A549 (cell line): ENCODE data around the gene TBC1D22A. TPM values are rescaled to one million over a fixed set of nuclear protein-coding genes. Genes with fewer than 3 reads are reported as not detected.

ENCODE experiments used
- ATAC-seq, 2 experiments: fragments of 200-7000 bp in 1 of 2; fragments of >200 bp in 1 of 2; cut with Nextera tagmentation in 1 of 2; cut with Tn5 transposase in 1 of 2; 3 replicates each; pipeline versions ENCODE4 v1.8.0 to v1.9.1; 2018 to 2020; ENCODE audit warnings: mild to moderate bottlenecking in 1 of 2, moderate library complexity in 1 of 2
- CTCF ChIA-PET: fragments of 300-600 bp; sonication (Branson Sonifier 250); formaldehyde crosslinking; extraction: SDS; loops from one replicate; lab custom pipeline; 2021; ENCODE audit warnings: antibody characterized with exemption, inconsistent platforms; lab: Yijun Ruan, JAX
- POLR2A ChIA-PET: fragments of 350-600 bp; formaldehyde crosslinking; extraction: SDS; loops from one replicate; lab custom pipeline; 2021; ENCODE audit warnings: antibody characterized with exemption, inconsistent platforms; lab: Yijun Ruan, JAX
- DNase-seq, 2 experiments: peaks; one replicate each; pipeline versions ENCODE4 v3.0.0 to v3.0.0-alpha.2; 2011 to 2016; ENCODE audit warnings: low read depth in 1 of 2, low spot score in 1 of 2
- FAIRE-seq: peaks from 2 replicates; lab custom pipeline; 2011; peaks lifted over from hg19 to GRCh38; lab: Jason Lieb, UNC
- H3K27ac ChIP-seq, 2 experiments: fragments of >200 bp; sonication (Bioruptor Twin); formaldehyde crosslinking; 3 replicates each; pipeline ENCODE4 v1.5.1; 2016 to 2017
- H3K4me1 ChIP-seq: fragments of >200 bp; sonication (Bioruptor Twin); formaldehyde crosslinking; 3 replicates; pipeline ENCODE4 v1.6.1; 2016
- H3K4me2 ChIP-seq: fragments of >200 bp; sonication (Bioruptor Twin); formaldehyde crosslinking; 3 replicates; pipeline ENCODE4 v1.6.1; 2016
- H3K4me3 ChIP-seq: fragments of >200 bp; sonication (Bioruptor Twin); formaldehyde crosslinking; 3 replicates; pipeline ENCODE4 v1.5.1; 2016
- H3K9me3 ChIP-seq: fragments of >200 bp; sonication (Bioruptor Twin); formaldehyde crosslinking; 3 replicates; pipeline ENCODE4 v1.6.1; 2016
- CHD4 ChIP-seq: fragments of 200-600 bp; sonication (generic); IDR thresholded peaks from 2 replicates; pipeline ENCODE4 v1.6.1; 2016; ENCODE audit warnings: antibody characterized with exemption, mild to moderate bottlenecking, borderline replicate concordance
- ESRRA ChIP-seq: fragments of 150-350 bp; IDR thresholded peaks from 2 replicates; pipeline ENCODE4 v1.6.1; 2014; ENCODE audit warnings: mild to moderate bottlenecking, low read length, borderline replicate concordance
- JUN ChIP-seq, 2 experiments: fragments of >200 bp; sonication (Bioruptor Twin); formaldehyde crosslinking; IDR thresholded peaks; 2 replicates in 1 of 2; 3 replicates in 1 of 2; pipeline ENCODE4 v1.6.1; 2016 to 2017
- JUNB ChIP-seq: fragments of >200 bp; sonication (Bioruptor Twin); formaldehyde crosslinking; IDR thresholded peaks from 2 replicates; pipeline ENCODE4 v1.6.1; 2016
- KDM1A ChIP-seq: fragments of 200-600 bp; sonication (generic); IDR thresholded peaks from 2 replicates; pipeline ENCODE4 v1.6.1; 2016; ENCODE audit warnings: low read depth, mild to moderate bottlenecking
- MAZ ChIP-seq: fragments of 150-350 bp; IDR thresholded peaks from 2 replicates; pipeline ENCODE4 v1.6.1; 2014; ENCODE audit warnings: antibody characterized with exemption, low read depth, low read length, borderline replicate concordance
- NFE2L2 ChIP-seq: fragments of 150-350 bp; conservative IDR thresholded peaks from 2 replicates; pipeline ENCODE4 v1.6.1; 2014; ENCODE audit warnings: low read length
- NPAS2 ChIP-seq: fragments of 250-450 bp; sonication (Bioruptor Pico); IDR thresholded peaks from 2 replicates; pipeline ENCODE4 v1.8.0; 2022; ENCODE audit warnings: mild to moderate bottlenecking, moderate library complexity, borderline replicate concordance
- RFX5 ChIP-seq: fragments of 450-650 bp; IDR thresholded peaks from 2 replicates; pipeline ENCODE4 v1.7.1; 2014; ENCODE audit warnings: antibody characterized with exemption, mild to moderate bottlenecking, moderate library complexity
- SREBF2 ChIP-seq: fragments of 450-650 bp; IDR thresholded peaks from 2 replicates; pipeline ENCODE4 v1.6.1; 2014; ENCODE audit warnings: mild to moderate bottlenecking, moderate library complexity
- ZC3H11A ChIP-seq: fragments of 450-650 bp; IDR thresholded peaks from 2 replicates; pipeline ENCODE4 v1.6.1; 2014; ENCODE audit warnings: antibody characterized with exemption, mild to moderate bottlenecking
- WGBS: methylation state at CpG from one replicate; pipeline ENCODE4 v1.1.6; 2017; ENCODE audit errors: missing lambda C conversion rate; 5-methylcytosine and 5-hydroxymethylcytosine counted together
- polyA plus RNA-seq, 4 experiments: library from polyadenylated mRNA; depleted of rRNA in 3 of 4; stranded (reverse); fragments of >200 nt; fragmentation: RNase III in 1 of 4; extraction: RNeasy Plus Mini Kit Qiagen cat#74134 plus additional on column Dnase treatment in 1 of 4; gene quantifications; 2 replicates in 3 of 4; 3 replicates in 1 of 4; pipeline ENCODE4 v1.2.3, GENCODE V29; 2011 to 2017
- TF ChIP-seq, protein P1 (sequence below): IDR thresholded peaks from 2 replicates; pipeline ENCODE4 v1.6.1; 2012
- TF ChIP-seq, protein P2 (sequence below): fragments of >200 bp; sonication (Bioruptor Twin); formaldehyde crosslinking; IDR thresholded peaks from 3 replicates; pipeline ENCODE4 v1.5.1; 2016
- TF ChIP-seq, protein P3 (sequence below): fragments of 250-450 bp; sonication (Bioruptor Pico); IDR thresholded peaks from 2 replicates; pipeline ENCODE4 v1.5.0; 2021; ENCODE audit warnings: mild to moderate bottlenecking, moderate library complexity, borderline replicate concordance
- TF ChIP-seq, protein P4 (sequence below): fragments of 250-450 bp; sonication (Bioruptor Pico); IDR thresholded peaks from 2 replicates; pipeline ENCODE4 v1.5.0; 2020; ENCODE audit warnings: low read depth, mild to moderate bottlenecking, moderate library complexity
- TF ChIP-seq, protein P5 (sequence below): fragments of 150-350 bp; IDR thresholded peaks from 2 replicates; pipeline ENCODE4 v1.6.1; 2014; ENCODE audit warnings: low read depth, mild to moderate bottlenecking, low read length
- TF ChIP-seq, protein P6 (sequence below): fragments of 450-650 bp; IDR thresholded peaks from 2 replicates; pipeline ENCODE4 v1.6.1; 2014; ENCODE audit warnings: antibody characterized with exemption

TBC1D22A gene
- polyA plus RNA-seq, 2 of the 4 experiments (the other 2 are of a cell fraction) = 8.9 to 10.8 TPM

DNA sequence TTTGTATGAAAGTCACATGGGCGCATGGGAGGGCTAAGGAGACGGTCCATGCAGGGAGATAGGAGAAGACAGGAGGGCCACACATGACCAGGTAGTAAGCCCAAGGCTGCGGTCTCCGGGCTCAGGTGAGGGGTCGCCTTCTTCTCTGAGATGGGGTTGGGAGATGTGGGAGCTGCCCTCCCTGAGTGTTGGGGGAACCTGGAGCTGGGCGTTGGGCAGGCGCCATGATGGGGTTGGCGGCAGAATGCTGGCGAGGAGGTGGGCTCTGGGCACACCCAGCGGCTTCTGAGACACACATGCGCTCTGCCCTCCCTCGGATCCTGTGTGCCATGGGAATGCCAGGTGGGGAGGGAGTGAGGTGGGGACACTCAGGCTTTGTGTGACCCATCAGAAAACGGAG, 254.8 kb downstream of the TBC1D22A start:
- no peaks in the 10 kb centered on the region for H3K4me1 ChIP-seq
- no peaks in the 10 kb centered on the region for H3K9me3 ChIP-seq
- H3K4me3 ChIP-seq = no peak overlapping the region
- TF ChIP-seq SREBF2 = no peak
- TF ChIP-seq, protein P1, sequence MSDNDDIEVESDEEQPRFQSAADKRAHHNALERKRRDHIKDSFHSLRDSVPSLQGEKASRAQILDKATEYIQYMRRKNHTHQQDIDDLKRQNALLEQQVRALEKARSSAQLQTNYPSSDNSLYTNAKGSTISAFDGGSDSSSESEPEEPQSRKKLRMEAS = no peak
- TF ChIP-seq NFE2L2 = no peak
- TF ChIP-seq ZC3H11A = no peak
- no peak for TF ChIP-seq RFX5
- TF ChIP-seq CHD4 = no peak
- TF ChIP-seq, protein P2, sequence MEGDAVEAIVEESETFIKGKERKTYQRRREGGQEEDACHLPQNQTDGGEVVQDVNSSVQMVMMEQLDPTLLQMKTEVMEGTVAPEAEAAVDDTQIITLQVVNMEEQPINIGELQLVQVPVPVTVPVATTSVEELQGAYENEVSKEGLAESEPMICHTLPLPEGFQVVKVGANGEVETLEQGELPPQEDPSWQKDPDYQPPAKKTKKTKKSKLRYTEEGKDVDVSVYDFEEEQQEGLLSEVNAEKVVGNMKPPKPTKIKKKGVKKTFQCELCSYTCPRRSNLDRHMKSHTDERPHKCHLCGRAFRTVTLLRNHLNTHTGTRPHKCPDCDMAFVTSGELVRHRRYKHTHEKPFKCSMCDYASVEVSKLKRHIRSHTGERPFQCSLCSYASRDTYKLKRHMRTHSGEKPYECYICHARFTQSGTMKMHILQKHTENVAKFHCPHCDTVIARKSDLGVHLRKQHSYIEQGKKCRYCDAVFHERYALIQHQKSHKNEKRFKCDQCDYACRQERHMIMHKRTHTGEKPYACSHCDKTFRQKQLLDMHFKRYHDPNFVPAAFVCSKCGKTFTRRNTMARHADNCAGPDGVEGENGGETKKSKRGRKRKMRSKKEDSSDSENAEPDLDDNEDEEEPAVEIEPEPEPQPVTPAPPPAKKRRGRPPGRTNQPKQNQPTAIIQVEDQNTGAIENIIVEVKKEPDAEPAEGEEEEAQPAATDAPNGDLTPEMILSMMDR = no peak
- TF ChIP-seq JUNB = no peak
- TF ChIP-seq JUN (IDR thresholded peaks at IDR 0.05) = no peak
- TF ChIP-seq, protein P3, sequence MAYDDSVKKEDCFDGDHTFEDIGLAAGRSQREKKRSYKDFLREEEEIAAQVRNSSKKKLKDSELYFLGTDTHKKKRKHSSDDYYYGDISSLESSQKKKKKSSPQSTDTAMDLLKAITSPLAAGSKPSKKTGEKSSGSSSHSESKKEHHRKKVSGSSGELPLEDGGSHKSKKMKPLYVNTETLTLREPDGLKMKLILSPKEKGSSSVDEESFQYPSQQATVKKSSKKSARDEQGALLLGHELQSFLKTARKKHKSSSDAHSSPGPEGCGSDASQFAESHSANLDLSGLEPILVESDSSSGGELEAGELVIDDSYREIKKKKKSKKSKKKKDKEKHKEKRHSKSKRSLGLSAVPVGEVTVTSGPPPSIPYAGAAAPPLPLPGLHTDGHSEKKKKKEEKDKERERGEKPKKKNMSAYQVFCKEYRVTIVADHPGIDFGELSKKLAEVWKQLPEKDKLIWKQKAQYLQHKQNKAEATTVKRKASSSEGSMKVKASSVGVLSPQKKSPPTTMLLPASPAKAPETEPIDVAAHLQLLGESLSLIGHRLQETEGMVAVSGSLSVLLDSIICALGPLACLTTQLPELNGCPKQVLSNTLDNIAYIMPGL (CRISPR knock-in tag) = no peak
- TF ChIP-seq, protein P4, sequence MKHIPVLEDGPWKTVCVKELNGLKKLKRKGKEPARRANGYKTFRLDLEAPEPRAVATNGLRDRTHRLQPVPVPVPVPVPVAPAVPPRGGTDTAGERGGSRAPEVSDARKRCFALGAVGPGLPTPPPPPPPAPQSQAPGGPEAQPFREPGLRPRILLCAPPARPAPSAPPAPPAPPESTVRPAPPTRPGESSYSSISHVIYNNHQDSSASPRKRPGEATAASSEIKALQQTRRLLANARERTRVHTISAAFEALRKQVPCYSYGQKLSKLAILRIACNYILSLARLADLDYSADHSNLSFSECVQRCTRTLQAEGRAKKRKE (CRISPR knock-in tag) = no peak
- TF ChIP-seq, protein P5, sequence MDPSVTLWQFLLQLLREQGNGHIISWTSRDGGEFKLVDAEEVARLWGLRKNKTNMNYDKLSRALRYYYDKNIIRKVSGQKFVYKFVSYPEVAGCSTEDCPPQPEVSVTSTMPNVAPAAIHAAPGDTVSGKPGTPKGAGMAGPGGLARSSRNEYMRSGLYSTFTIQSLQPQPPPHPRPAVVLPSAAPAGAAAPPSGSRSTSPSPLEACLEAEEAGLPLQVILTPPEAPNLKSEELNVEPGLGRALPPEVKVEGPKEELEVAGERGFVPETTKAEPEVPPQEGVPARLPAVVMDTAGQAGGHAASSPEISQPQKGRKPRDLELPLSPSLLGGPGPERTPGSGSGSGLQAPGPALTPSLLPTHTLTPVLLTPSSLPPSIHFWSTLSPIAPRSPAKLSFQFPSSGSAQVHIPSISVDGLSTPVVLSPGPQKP = no peak
- no peak for TF ChIP-seq ESRRA
- TF ChIP-seq MAZ = no peak
- no peak for TF ChIP-seq KDM1A
- 91% methylated on average over 10 of the region's 13 CpGs for WGBS
- ATAC-seq (no peak), DNase-seq (no peak), FAIRE-seq (no peak)
- POLR2A ChIA-PET = no interaction called here
- H3K4me2 ChIP-seq = no peak overlapping the region
- CTCF ChIA-PET = interaction anchor here (1.1 kb wide), 1 partner anchor 15 kb away, joined by 4 read pairs; no protein-coding TSS in a partner anchor
- H3K27ac ChIP-seq = no peak overlapping the region

DNA sequence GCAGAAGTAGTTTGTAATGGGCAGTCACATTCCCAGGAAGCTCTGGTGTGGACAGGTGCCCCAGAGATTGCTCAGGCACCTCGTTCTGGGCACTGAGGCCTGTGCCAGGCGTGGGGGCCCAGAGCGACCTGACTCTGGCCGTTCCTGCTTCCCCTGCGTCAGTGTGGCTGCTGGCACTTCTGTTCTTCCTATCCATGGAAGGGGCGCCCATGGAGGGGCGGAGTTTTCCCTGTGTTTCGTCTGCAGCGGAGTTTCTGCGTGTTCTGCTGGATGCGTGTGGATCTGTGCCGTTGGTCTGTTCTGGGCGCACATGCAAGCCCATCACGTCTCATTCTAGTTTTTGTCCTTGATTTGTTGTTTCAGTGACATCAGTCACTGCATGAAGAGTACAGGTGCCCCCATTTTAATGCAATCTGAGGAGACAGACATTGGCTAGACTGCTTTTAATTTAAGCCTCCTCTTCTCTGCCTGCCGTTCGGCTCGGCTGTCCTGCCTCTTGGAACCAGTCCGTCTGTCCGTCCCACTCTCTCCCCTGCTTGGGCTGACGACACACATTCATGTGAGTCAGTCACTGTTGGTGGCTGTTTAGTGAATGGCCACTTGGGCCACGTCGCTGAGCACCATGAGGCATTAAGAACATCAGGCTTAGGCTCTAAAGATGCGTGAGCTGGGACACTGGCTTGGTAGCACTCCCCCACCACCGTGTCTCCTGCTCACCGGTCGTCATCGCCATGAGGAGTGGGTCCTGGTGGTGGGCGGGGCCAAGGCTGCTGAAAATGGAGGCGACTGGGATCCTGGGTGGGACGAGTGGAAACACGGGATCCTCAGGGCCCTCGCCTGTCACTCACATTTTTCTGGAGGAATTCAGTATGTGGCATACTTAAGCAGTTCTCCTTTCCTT, 255.8 kb downstream of the TBC1D22A start:
- TF ChIP-seq, protein P6, sequence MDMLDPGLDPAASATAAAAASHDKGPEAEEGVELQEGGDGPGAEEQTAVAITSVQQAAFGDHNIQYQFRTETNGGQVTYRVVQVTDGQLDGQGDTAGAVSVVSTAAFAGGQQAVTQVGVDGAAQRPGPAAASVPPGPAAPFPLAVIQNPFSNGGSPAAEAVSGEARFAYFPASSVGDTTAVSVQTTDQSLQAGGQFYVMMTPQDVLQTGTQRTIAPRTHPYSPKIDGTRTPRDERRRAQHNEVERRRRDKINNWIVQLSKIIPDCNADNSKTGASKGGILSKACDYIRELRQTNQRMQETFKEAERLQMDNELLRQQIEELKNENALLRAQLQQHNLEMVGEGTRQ = no peak
- no peak for TF ChIP-seq NPAS2 (CRISPR knock-in tag)
- FAIRE-seq = no peak
- no peak overlapping the region for H3K27ac ChIP-seq
- H3K9me3 ChIP-seq = no peaks in the 10 kb centered on the region
- POLR2A ChIA-PET = no interaction called here
- DNase-seq = no peak
- no peak for ATAC-seq
- H3K4me3 ChIP-seq = no peak overlapping the region
- no peaks in the 10 kb centered on the region for H3K4me1 ChIP-seq
- WGBS = 91% methylated on average over 24 of the region's 32 CpGs
- CTCF ChIA-PET = interaction anchor here (1.1 kb wide), 1 partner anchor 14 kb away, joined by 4 read pairs; no protein-coding TSS in a partner anchor
- H3K4me2 ChIP-seq = no peak overlapping the region
